ENCODE data around the gene RHO. TPM values are rescaled to one million over a fixed set of nuclear protein-coding genes. Genes with fewer than 3 reads are reported as not detected.

RHO gene
- total and polyA plus RNA-seq, 10 of the 15 experiments (the other 5 are each of a cell fraction or from before 2014, with no cell fraction given), result not detected

GRCh38 chr3:129567176-129567705 lies 38.8 kb downstream of the RHO start:
- WGBS (ENCODE audit: insufficient coverage, insufficient replicate concordance, low lambda C conversion rate, missing lambda C conversion rate), result 51% methylated on average over 18 of the region's 18 CpGs
- ATAC-seq, result no peak
- ChIA-PET RAD21 (ENCODE audit: unreplicated experiment) (interaction anchor here (1.7 kb wide), 1 partner anchor 77 kb away, joined by 4 read pairs; no protein-coding TSS in a partner anchor), CTCF (no interaction called here), SMC1A (ENCODE audit: uncharacterized antibody, unreplicated experiment) (no interaction called here), POLR2A (no interaction called here)
- no peak for DNase-seq (ENCODE audit: low read depth, low spot score)
- no peaks in the 10 kb centered on the region for H3K4me1 ChIP-seq (ENCODE audit: control insufficient read depth, insufficient read depth, low read length)
- no peaks in the 10 kb centered on the region for H4K20me1 ChIP-seq (ENCODE audit: control insufficient read depth, insufficient read depth)
- no peaks in the 10 kb centered on the region for H3K27me3 ChIP-seq (replicated peaks in 1 of 2; ENCODE audit: control insufficient read depth in 2 of 2, insufficient read depth in 2 of 2, low read length in 1 of 2)
- H3K27ac ChIP-seq (ENCODE audit: control insufficient read depth, insufficient read depth), result no peak overlapping the region
- no peaks in the 10 kb centered on the region for H3K9me3 ChIP-seq (replicated peaks; ENCODE audit: control insufficient read depth, insufficient read depth, low read length)
- intact Hi-C loops (cut with micrococcal nuclease; ENCODE audit: unreplicated experiment), result no loop called here
- H3K9ac ChIP-seq (ENCODE audit: control insufficient read depth, insufficient read depth, low read length), result no peak overlapping the region
- no peak overlapping the region for H2AFZ ChIP-seq (ENCODE audit: control insufficient read depth, low read depth, low read length)
- H3K36me3 ChIP-seq (ENCODE audit: control insufficient read depth in 2 of 2, insufficient read depth in 2 of 2, low read length in 1 of 2), result no peaks in the 10 kb centered on the region
- no TSS peak for BruUV-seq (replicated peaks)
- no peak overlapping the region for H3K4me3 ChIP-seq
- FAIRE-seq, result no peak
- H3K4me2 ChIP-seq (ENCODE audit: control insufficient read depth, insufficient read depth), result no peak overlapping the region
- in situ Hi-C loops (cut with MboI), result no loop called here
- TF ChIP-seq SPI1 (IDR thresholded peaks at IDR 0.05; ENCODE audit: borderline replicate concordance, insufficient read depth, low read depth, low read length) (no peak), HSF1 (IDR thresholded peaks at IDR 0.05; ENCODE audit: low read depth, low read length) (no peak), IRF4 (IDR thresholded peaks at IDR 0.05; ENCODE audit: low read depth, low read length) (no peak), CUX1 (IDR thresholded peaks at IDR 0.05; ENCODE audit: insufficient replicate concordance, low read depth, low read length) (no peak), TCF12 (IDR thresholded peaks at IDR 0.05; ENCODE audit: low read depth, low read length) (no peak), KLF5 (IDR thresholded peaks at IDR 0.05; ENCODE audit: partially characterized antibody) (no peak), HCFC1 (IDR thresholded peaks at IDR 0.05; ENCODE audit: low read length) (no peak), NR2F1 (conservative IDR thresholded peaks at IDR 0.05) (no peak), HDAC6 (IDR thresholded peaks at IDR 0.05; ENCODE audit: unreplicated experiment) (no peak), ZBTB33 (IDR thresholded peaks at IDR 0.05) (no peak), BRCA1 (IDR thresholded peaks at IDR 0.05; ENCODE audit: low read depth, low read length) (no peak)
- no peaks in the 10 kb centered on the region for H3K79me2 ChIP-seq (ENCODE audit: control insufficient read depth, insufficient read depth, low read length)

Measured in GM12878 (cell line).